ENCODE measurements around the gene SESN2.
A peak's percentile ranks its signal among the peaks of the same experiment; 100 is the strongest.

SESN2 gene

GRCh38 chr1:28282426-28283407, 23.4 kb downstream of the SESN2 start:
- Histone ChIP-seq H3K9me3 (replicated peaks in 1 of 11) (no peaks in the 10 kb centered on the region), H3K4me1 (peaks cover 10 to 51% (median 25%) of the 10 kb centered on the region in 10 experiments), H3K27ac (peak overlapping the region in 5 of 11 experiments; percentile 18 to 48 (median 29); a peak in 6 of 22 replicates), H3K36me3 (peaks cover 48 to 60% (median 54%) of the 10 kb centered on the region in 11 experiments), H4K20me1 (peaks cover 0 to 14% (median 5%) of the 10 kb centered on the region in 11 experiments; a peak in 5 of 22 replicates), H3K4me3 (no peak overlapping the region), H3K4me2 (peak overlapping the region; percentile 24 to 87 (median 61); a peak in 21 of 22 replicates), H3K9ac (peak overlapping the region in 1 of 11 experiments; percentile 29; a peak in 1 of 22 replicates), H3K27me3 (no peaks in the 10 kb centered on the region)
- no peak for TF ChIP-seq Cebpa-rat (IDR thresholded peaks at IDR 0.05)

GRCh38 chr1:28286111-28286510, 26.8 kb downstream of the SESN2 start:
- H4K20me1 ChIP-seq: peaks cover 0 to 10% (median 2%) of the 10 kb centered on the region in 11 experiments; a peak in 5 of 22 replicates
- H3K27ac ChIP-seq: no peak overlapping the region
- H3K9me3 ChIP-seq (replicated peaks in 1 of 11): no peaks in the 10 kb centered on the region
- no peak overlapping the region for H3K9ac ChIP-seq
- no peaks in the 10 kb centered on the region for H3K27me3 ChIP-seq
- H3K4me3 ChIP-seq: no peak overlapping the region
- TF ChIP-seq Cebpa-rat (IDR thresholded peaks at IDR 0.05): no peak
- peaks cover 10 to 32% (median 20%) of the 10 kb centered on the region in 10 experiments for H3K4me1 ChIP-seq
- H3K4me2 ChIP-seq: no peak overlapping the region
- peaks cover 14 to 26% (median 20%) of the 10 kb centered on the region in 11 experiments for H3K36me3 ChIP-seq

- Histone ChIP-seq H3K27me3 (no peaks in the 10 kb centered on the region), H3K9ac (no peak overlapping the region), H3K4me2 (no peak overlapping the region), H3K4me3 (no peak overlapping the region), H3K36me3 (peaks cover 0 to 2% (median 0%) of the 10 kb centered on the region in 11 experiments; a peak in 1 of 22 replicates), H3K27ac (no peak overlapping the region), H3K9me3 (replicated peaks in 1 of 11) (no peaks in the 10 kb centered on the region), H3K4me1 (peaks cover 0 to 9% (median under 1%) of the 10 kb centered on the region in 10 experiments; a peak in 7 of 20 replicates), H4K20me1 (no peaks in the 10 kb centered on the region; a peak in 1 of 22 replicates)
- TF ChIP-seq Cebpa-rat (IDR thresholded peaks at IDR 0.05): no peak
Measured at GRCh38 chr1:28288487-28288886, 29.2 kb downstream of the SESN2 start.

DNA sequence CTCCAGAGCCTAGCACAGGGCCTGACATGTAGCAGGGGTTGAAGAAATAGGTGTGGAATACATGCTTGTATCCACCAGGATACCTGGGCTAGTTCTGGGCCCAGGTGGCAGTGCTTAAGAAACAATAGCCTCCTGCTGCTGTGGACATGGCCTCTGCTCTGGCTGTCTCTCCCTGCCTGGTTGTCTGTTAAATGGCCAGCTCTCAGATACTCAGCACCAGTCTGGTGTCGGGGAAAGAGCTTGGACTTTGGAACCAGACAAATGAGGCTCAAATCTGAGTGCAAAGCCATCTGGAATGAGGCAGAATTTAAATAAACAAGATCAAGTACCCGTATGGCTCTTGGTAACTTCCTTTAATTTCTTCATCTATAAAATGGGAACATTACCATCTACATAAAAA, 31.5 kb downstream of the SESN2 start:
- no peak overlapping the region for H3K4me2 ChIP-seq
- peaks cover 0 to 9% (median 0%) of the 10 kb centered on the region in 10 experiments; a peak in 4 of 20 replicates for H3K4me1 ChIP-seq
- no peak overlapping the region for H3K4me3 ChIP-seq
- H3K27ac ChIP-seq: no peak overlapping the region
- H4K20me1 ChIP-seq: no peaks in the 10 kb centered on the region; a peak in 1 of 22 replicates
- H3K9ac ChIP-seq: no peak overlapping the region
- no peaks in the 10 kb centered on the region for H3K36me3 ChIP-seq
- H3K27me3 ChIP-seq: no peaks in the 10 kb centered on the region
- TF ChIP-seq Cebpa-rat (IDR thresholded peaks at IDR 0.05): no peak
- no peaks in the 10 kb centered on the region for H3K9me3 ChIP-seq (replicated peaks in 1 of 11)

DNA sequence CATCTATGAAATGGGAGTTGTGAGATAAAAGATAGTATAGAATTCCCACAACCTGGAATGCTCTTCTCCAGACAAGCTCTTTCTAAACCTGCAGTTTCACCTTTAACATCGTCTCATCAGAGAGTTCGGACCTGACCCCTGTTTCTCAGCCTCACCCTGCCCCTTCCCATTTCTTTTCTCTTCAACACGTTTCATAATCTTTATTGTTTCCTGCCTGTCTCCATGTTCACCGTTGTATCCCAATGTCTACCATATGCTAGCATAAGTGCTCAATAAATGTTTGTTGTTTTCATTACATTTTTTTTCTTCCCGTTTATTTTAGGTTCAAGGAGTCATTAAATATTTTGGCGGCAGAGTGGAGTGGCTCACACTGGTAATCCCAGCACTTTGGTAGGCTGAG, 32.4 kb downstream of the SESN2 start:
- Histone ChIP-seq H3K27me3 (no peaks in the 10 kb centered on the region), H3K27ac (no peak overlapping the region), H3K4me2 (no peak overlapping the region), H3K36me3 (no peaks in the 10 kb centered on the region), H3K4me1 (peaks cover 0 to 9% (median 0%) of the 10 kb centered on the region in 10 experiments; a peak in 4 of 20 replicates), H4K20me1 (no peaks in the 10 kb centered on the region; a peak in 1 of 22 replicates), H3K9ac (no peak overlapping the region), H3K4me3 (no peak overlapping the region), H3K9me3 (replicated peaks in 1 of 11) (no peaks in the 10 kb centered on the region)
- TF ChIP-seq Cebpa-rat (IDR thresholded peaks at IDR 0.05): no peak

GRCh38 chr1:28295936-28296335, 36.6 kb downstream of the SESN2 start:
- H3K4me3 ChIP-seq: no peak overlapping the region
- H3K27ac ChIP-seq: no peak overlapping the region
- TF ChIP-seq Cebpa-rat (IDR thresholded peaks at IDR 0.05): no peak
- no peak overlapping the region for H3K9ac ChIP-seq
- no peaks in the 10 kb centered on the region for H3K36me3 ChIP-seq
- H3K4me1 ChIP-seq: peaks cover 0 to 5% (median 0%) of the 10 kb centered on the region in 10 experiments; a peak in 2 of 20 replicates
- H4K20me1 ChIP-seq: no peaks in the 10 kb centered on the region
- H3K9me3 ChIP-seq (replicated peaks in 1 of 11): no peaks in the 10 kb centered on the region
- H3K4me2 ChIP-seq: no peak overlapping the region
- H3K27me3 ChIP-seq: no peaks in the 10 kb centered on the region

DNA sequence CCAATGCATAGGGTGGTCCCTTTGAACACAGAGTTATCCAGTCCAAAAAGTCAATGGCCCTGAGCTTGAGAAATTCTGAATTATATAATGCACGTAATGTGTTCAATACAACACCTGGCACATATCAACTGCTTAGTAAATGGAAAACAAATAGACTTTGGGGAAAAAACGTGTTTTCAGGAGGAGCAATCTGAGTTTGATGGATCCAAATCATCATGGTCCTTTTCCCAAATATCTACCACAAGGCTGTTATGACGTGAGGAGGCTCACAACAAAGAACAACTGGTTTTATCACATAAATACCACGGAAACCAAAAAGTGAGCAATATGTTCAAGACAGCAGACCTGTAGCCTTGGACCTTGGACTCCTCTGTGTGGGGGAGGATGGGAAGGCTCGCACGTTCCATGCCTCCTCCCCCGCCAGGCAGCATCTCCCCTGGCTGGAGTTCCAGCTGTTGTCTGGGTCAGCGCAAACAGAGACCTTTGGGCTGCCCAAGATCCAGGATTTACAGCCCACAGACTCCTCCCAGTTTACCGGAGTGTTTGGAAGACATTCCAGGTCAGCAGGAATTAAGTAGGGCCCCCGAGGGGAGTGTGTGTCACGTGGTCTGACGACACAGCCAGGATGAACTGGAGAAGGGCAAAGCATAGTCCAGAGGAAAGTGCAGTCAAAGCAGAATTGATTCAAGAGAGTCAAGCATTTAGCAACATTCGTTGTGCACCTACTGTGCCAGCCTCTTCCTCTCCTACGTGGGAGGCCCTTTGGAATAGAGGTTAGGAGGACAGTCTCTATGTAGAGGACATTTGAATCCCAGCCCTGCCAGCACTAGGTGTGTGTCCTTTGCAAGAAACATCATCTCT, 37.3 kb downstream of the SESN2 start:
- H3K27me3 ChIP-seq: no peaks in the 10 kb centered on the region
- no peak overlapping the region for H3K4me3 ChIP-seq
- no peak overlapping the region for H3K9ac ChIP-seq
- no peaks in the 10 kb centered on the region for H4K20me1 ChIP-seq
- H3K9me3 ChIP-seq (replicated peaks in 1 of 11): no peaks in the 10 kb centered on the region
- H3K4me1 ChIP-seq: no peaks in the 10 kb centered on the region
- H3K36me3 ChIP-seq: no peaks in the 10 kb centered on the region
- no peak overlapping the region for H3K4me2 ChIP-seq
- no peak overlapping the region for H3K27ac ChIP-seq
- no peak for TF ChIP-seq Cebpa-rat (IDR thresholded peaks at IDR 0.05)

DNA sequence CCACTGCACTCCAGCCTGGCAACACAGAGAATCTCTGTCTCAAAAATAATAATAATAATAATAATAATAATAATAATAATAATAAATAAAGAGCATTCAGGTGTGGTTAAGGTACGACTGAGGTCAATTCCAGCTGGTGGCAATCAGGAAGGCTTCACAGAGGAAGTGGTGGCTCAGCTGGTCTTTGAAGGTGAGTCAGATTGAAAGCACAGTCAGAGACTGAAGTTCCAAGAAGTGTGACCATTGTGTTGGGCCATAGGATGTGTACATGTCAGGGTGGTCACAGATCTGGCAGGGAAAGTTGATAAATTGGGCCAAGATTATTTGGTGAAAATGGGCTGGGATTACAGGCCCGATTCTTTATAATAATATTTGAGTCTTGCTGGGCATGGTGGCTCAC, 38.5 kb downstream of the SESN2 start:
- no peak overlapping the region for H3K27ac ChIP-seq
- no peaks in the 10 kb centered on the region for H3K9me3 ChIP-seq (replicated peaks in 1 of 11)
- no peaks in the 10 kb centered on the region for H3K4me1 ChIP-seq
- no peak overlapping the region for H3K9ac ChIP-seq
- H3K4me3 ChIP-seq: no peak overlapping the region
- TF ChIP-seq Cebpa-rat (IDR thresholded peaks at IDR 0.05): no peak
- no peaks in the 10 kb centered on the region for H3K27me3 ChIP-seq
- no peaks in the 10 kb centered on the region for H3K36me3 ChIP-seq
- no peak overlapping the region for H3K4me2 ChIP-seq
- no peaks in the 10 kb centered on the region for H4K20me1 ChIP-seq

DNA sequence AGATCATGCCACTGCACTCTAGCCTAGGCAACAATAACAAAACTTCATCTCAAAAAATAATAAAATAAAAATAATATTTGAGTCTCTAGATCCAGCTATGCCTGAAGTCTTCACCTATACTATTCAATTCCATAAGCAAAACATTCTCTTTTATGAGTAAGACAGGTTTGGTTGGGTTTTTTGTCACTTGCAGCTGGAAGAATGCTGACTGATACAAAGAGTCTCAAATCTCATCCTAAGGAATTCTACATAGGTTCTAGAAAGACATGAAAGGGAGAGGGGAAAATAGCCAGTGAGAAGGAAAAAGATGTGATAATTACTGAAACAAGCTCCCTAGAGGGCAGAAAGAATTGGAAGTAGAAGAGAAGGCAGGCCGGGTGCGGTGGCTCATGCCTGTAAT, 39.1 kb downstream of the SESN2 start:
- H3K27me3 ChIP-seq: no peaks in the 10 kb centered on the region

More for the DNA sequence above, 39.1 kb downstream of the SESN2 start:
- Histone ChIP-seq H3K9me3 (replicated peaks in 1 of 11) (no peaks in the 10 kb centered on the region), H3K9ac (no peak overlapping the region), H3K4me3 (no peak overlapping the region), H3K4me1 (no peaks in the 10 kb centered on the region), H3K4me2 (no peak overlapping the region), H3K36me3 (no peaks in the 10 kb centered on the region), H4K20me1 (no peaks in the 10 kb centered on the region), H3K27ac (no peak overlapping the region)
- TF ChIP-seq Cebpa-rat (IDR thresholded peaks at IDR 0.05): no peak
